ENCODE data around the gene SLC25A18. TPM values are rescaled to one million over a fixed set of nuclear protein-coding genes. Genes with fewer than 3 reads are reported as not detected.
A peak's percentile ranks its signal among the peaks of the same experiment; 100 is the strongest.

SLC25A18 gene
- total and polyA plus RNA-seq, 7 experiments from 2014 or later = 0.08 TPM; not detected in 6

DNA sequence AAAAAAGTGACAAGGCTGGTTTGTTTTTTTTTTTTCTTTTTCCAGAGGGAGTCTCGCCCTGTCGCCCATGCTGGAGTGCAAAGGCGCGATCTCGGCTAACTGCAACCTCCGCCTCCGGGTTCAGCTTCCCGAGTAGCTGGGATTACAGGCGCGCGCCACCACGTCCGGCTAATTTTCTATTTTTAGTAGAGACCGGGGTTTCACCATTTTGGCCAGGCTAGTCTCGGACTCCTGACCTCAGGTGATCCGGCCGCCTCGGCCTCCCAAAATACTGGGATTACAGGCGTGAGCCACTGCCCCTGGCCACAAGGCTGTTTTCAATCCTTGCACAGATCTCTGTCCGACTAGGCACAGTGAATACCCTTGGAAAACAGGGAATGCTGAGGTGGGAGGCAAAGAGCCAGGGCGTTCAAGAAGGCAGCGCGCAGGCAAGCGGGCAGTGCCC, 64.7 kb downstream of the SLC25A18 start:
- no peak for ATAC-seq
- H3K36me3 ChIP-seq (ENCODE audit: control insufficient read depth in 2 of 3, insufficient read depth in 3 of 3, low read length in 3 of 3) = peaks cover 0 to 21% (median 2%) of the 10 kb centered on the region in 3 experiments
- Mint-ChIP-seq H3K4me1 (peaks cover 7 to 46% (median 32%) of the 10 kb centered on the region in 7 donors), H3K4me3 (peak overlapping the region; percentile 89 to 99 (median 96)), H3K27me3 (no peaks in the 10 kb centered on the region), H3K9me3 (no peaks in the 10 kb centered on the region), H3K36me3 (peaks cover 0 to 5% (median 0%) of the 10 kb centered on the region in 5 donors), H3K27ac (peak overlapping the region; percentile 90 to 99 (median 97))
- intact Hi-C loops (cut with micrococcal nuclease) = loop anchor here (1.0 to 5.0 kb wide), 6 partner anchors 10 to 541 kb away; partner anchors contain the start of genes BCL2L13 (in 2 of the 2), HDHD5 (in 2 of the 2) and PEX26 (in 2 of the 2)
- H3K27ac ChIP-seq (ENCODE audit: low read depth, low read length) = peak overlapping the region; percentile 97
- ChIA-PET CTCF (no interaction called here), POLR2A (interaction anchor here (1.1 kb wide), 1 partner anchor 20 kb away, joined by 3 read pairs; no protein-coding TSS in a partner anchor)
- no peaks in the 10 kb centered on the region for H3K9me3 ChIP-seq (ENCODE audit: control insufficient read depth in 2 of 3, low read length in 3 of 3)
- peaks cover 13 to 14% of the 10 kb centered on the region in 2 donors for H3K4me1 ChIP-seq (ENCODE audit: control insufficient read depth in 2 of 2, insufficient read depth in 2 of 2, low read length in 2 of 2)
- peak overlapping the region; percentile 100 for H3K4me3 ChIP-seq (ENCODE audit: low read length)
- no peak for DNase-seq
- H3K27me3 ChIP-seq (ENCODE audit: control insufficient read depth in 2 of 2, insufficient read depth in 2 of 2, low read length in 2 of 2) = no peaks in the 10 kb centered on the region

DNA sequence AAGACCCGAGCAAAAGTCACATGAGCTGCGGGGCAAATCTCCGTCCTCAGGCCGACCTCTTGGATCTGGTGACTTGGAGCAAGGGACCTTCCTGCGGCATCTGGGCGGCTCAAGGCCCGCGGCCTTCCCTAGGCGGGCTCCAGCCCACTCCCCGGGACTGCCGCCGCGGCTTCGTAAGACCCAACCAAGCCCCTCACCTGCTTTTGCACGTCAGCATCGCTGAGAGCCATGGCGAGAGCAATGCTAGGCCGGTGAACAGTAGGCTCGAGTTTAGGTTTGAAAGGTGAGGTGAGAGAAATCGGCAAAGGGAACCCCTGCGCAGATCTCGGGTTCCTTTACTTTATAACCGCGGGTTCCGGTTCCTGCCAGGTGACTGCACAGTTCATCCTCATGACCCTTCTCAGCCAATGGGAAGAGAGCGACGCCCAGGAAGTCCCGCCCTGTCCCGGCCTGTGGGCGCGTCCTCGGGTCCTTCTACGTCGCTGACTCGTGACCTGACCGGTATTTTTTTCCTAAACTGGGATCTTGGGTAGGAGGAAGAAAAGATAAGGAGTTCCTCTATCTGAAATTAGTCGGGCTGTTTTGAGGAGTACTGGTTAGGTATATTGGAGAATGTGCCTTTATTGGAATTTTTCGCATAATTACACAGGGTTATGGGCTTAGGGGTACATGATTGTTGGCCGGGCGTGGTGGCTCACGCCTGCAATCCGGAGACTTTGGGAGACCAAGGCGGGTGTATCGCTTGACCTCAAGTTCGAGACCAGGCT, 65.3 kb downstream of the SLC25A18 start, which contains the start of gene ATP6V1E1:
TSS of gene ATP6V1E1 (minus strand) at position 344 of the 767 bp plus-strand sequence. CDS start at position 230, 114 bp downstream.
- H3K27me3 ChIP-seq (ENCODE audit: control insufficient read depth in 2 of 2, insufficient read depth in 2 of 2, low read length in 2 of 2) = no peaks in the 10 kb centered on the region
- Mint-ChIP-seq H3K27me3 (no peaks in the 10 kb centered on the region), H3K9me3 (no peaks in the 10 kb centered on the region), H3K36me3 (peaks cover 0 to 4% (median 0%) of the 10 kb centered on the region in 5 donors), H3K4me3 (peak within 1 kb of the TSS; percentile 89 to 99 (median 96)), H3K4me1 (peaks cover 7 to 39% (median 31%) of the 10 kb centered on the region in 7 donors), H3K27ac (peak within 1 kb of the TSS; percentile 90 to 99 (median 97))
- peak within 1 kb of the TSS; percentile 97 for H3K27ac ChIP-seq (ENCODE audit: low read depth, low read length)
- peaks cover 12 to 14% of the 10 kb centered on the region in 2 donors for H3K4me1 ChIP-seq (ENCODE audit: control insufficient read depth in 2 of 2, insufficient read depth in 2 of 2, low read length in 2 of 2)
- peak; percentile 82 to 96 (median 94) for DNase-seq
- H3K9me3 ChIP-seq (ENCODE audit: control insufficient read depth in 2 of 3, low read length in 3 of 3) = no peaks in the 10 kb centered on the region
- peaks cover 0 to 17% (median 0%) of the 10 kb centered on the region in 3 experiments for H3K36me3 ChIP-seq (ENCODE audit: control insufficient read depth in 2 of 3, insufficient read depth in 3 of 3, low read length in 3 of 3)
- intact Hi-C loops (cut with micrococcal nuclease) = loop anchor here (1.0 to 5.0 kb wide), 6 partner anchors 10 to 542 kb away; partner anchors contain the start of genes BCL2L13 (in 2 of the 2), HDHD5 (in 2 of the 2) and PEX26 (in 2 of the 2)
- CTCF ChIA-PET = no interaction called here
- ATAC-seq = peak; percentile 100
- POLR2A ChIA-PET = interaction anchor here (1.0 kb wide), 1 partner anchor 10 kb away, joined by 8 read pairs; the partner anchor contains the start of gene BCL2L13
- peak within 1 kb of the TSS; percentile 100 for H3K4me3 ChIP-seq (ENCODE audit: low read length)

DNA sequence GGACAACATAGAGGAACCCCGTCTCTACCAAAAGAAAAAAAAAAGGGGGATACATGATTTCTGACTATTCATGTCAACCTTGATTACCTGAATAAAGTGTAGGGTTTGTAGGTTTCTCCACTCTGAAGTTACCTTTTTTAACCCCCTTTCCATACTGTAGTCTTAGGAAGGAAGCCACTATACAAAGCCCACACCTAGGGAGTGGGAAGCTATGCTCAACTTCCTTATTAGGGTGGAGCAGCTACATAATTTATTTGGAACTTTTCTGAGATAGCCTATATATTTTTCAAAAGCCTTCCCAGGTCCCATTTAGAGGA, 65.8 kb downstream of the SLC25A18 start:
- CTCF ChIA-PET = no interaction called here
- POLR2A ChIA-PET = interaction anchor here (1.0 kb wide), 1 partner anchor 10 kb away, joined by 8 read pairs; the partner anchor contains the start of gene BCL2L13
- Mint-ChIP-seq H3K27me3 (no peaks in the 10 kb centered on the region), H3K4me3 (peak overlapping the region; percentile 89 to 99 (median 96)), H3K36me3 (no peaks in the 10 kb centered on the region), H3K4me1 (peaks cover 7 to 34% (median 26%) of the 10 kb centered on the region in 7 donors), H3K9me3 (no peaks in the 10 kb centered on the region), H3K27ac (peak overlapping the region; percentile 90 to 99 (median 97))
- ATAC-seq (no peak), DNase-seq (no peak)
- H3K9me3 ChIP-seq (ENCODE audit: control insufficient read depth in 2 of 3, low read length in 3 of 3) = no peaks in the 10 kb centered on the region
- intact Hi-C loops (cut with micrococcal nuclease) = loop anchor here (2.0 to 5.0 kb wide), 3 partner anchors 148 to 542 kb away; partner anchors contain the start of gene HDHD5 (in 1 of the 2)
- H3K36me3 ChIP-seq (ENCODE audit: control insufficient read depth in 2 of 3, insufficient read depth in 3 of 3, low read length in 3 of 3) = peaks cover 0 to 17% (median 0%) of the 10 kb centered on the region in 3 experiments
- peak overlapping the region; percentile 97 for H3K27ac ChIP-seq (ENCODE audit: low read depth, low read length)
- H3K4me3 ChIP-seq (ENCODE audit: low read length) = peak overlapping the region; percentile 100
- peaks cover 7 to 14% of the 10 kb centered on the region in 2 donors for H3K4me1 ChIP-seq (ENCODE audit: control insufficient read depth in 2 of 2, insufficient read depth in 2 of 2, low read length in 2 of 2)
- H3K27me3 ChIP-seq (ENCODE audit: control insufficient read depth in 2 of 2, insufficient read depth in 2 of 2, low read length in 2 of 2) = no peaks in the 10 kb centered on the region

GRCh38 chr22:17629641-17630040, 66.3 kb downstream of the SLC25A18 start:
- H3K36me3 Mint-ChIP-seq = no peaks in the 10 kb centered on the region
- intact Hi-C loops (cut with micrococcal nuclease) = loop anchor here (2.0 to 5.0 kb wide), 3 partner anchors 147 to 543 kb away; partner anchors contain the start of gene HDHD5 (in 1 of the 2)
- H3K27me3 Mint-ChIP-seq = no peaks in the 10 kb centered on the region
- Histone ChIP-seq H3K36me3 (ENCODE audit: control insufficient read depth in 2 of 3, insufficient read depth in 3 of 3, low read length in 3 of 3) (peaks cover 0 to 17% (median 0%) of the 10 kb centered on the region in 3 experiments), H3K4me3 (ENCODE audit: low read length) (no peak overlapping the region), H3K4me1 (ENCODE audit: control insufficient read depth in 2 of 2, insufficient read depth in 2 of 2, low read length in 2 of 2) (peaks cover 6 to 14% of the 10 kb centered on the region in 2 donors), H3K27me3 (ENCODE audit: control insufficient read depth in 2 of 2, insufficient read depth in 2 of 2, low read length in 2 of 2) (no peaks in the 10 kb centered on the region), H3K9me3 (ENCODE audit: control insufficient read depth in 2 of 3, low read length in 3 of 3) (no peaks in the 10 kb centered on the region), H3K27ac (ENCODE audit: low read depth, low read length) (peak overlapping the region; percentile 97)
- peak overlapping the region in 3 of 9 donors; percentile 6 to 93 (median 26) for H3K27ac Mint-ChIP-seq
- ATAC-seq = no peak
- POLR2A ChIA-PET = interaction anchor here (1.0 kb wide), 1 partner anchor 9 kb away, joined by 8 read pairs; the partner anchor contains the start of gene BCL2L13
- CTCF ChIA-PET = no interaction called here
- no peak for DNase-seq
- H3K4me3 Mint-ChIP-seq = peak overlapping the region in 8 of 10 donors; percentile 40 to 98 (median 92)
- no peaks in the 10 kb centered on the region for H3K9me3 Mint-ChIP-seq
- peaks cover 4 to 32% (median 24%) of the 10 kb centered on the region in 7 donors for H3K4me1 Mint-ChIP-seq

- ChIA-PET CTCF (no interaction called here), POLR2A (interaction anchor here (0.7 to 1.0 kb wide), 3 partner anchors 10 to 470 kb away, joined by 3 read pairs; no protein-coding TSS in a partner anchor)
- H3K4me1 Mint-ChIP-seq = peaks cover 0 to 19% (median 15%) of the 10 kb centered on the region in 7 donors
Observed at GRCh38 chr22:17631076-17631565, 67.8 kb downstream of the SLC25A18 start.

More at GRCh38 chr22:17631076-17631565, 67.8 kb downstream of the SLC25A18 start:
- DNase-seq (no peak), ATAC-seq (no peak)
- Histone ChIP-seq H3K27ac (ENCODE audit: low read depth, low read length) (no peak overlapping the region), H3K9me3 (ENCODE audit: control insufficient read depth in 2 of 3, low read length in 3 of 3) (no peaks in the 10 kb centered on the region), H3K27me3 (ENCODE audit: control insufficient read depth in 2 of 2, insufficient read depth in 2 of 2, low read length in 2 of 2) (no peaks in the 10 kb centered on the region), H3K4me1 (ENCODE audit: control insufficient read depth in 2 of 2, insufficient read depth in 2 of 2, low read length in 2 of 2) (peaks cover 6 to 14% of the 10 kb centered on the region in 2 donors), H3K36me3 (ENCODE audit: control insufficient read depth in 2 of 3, insufficient read depth in 3 of 3, low read length in 3 of 3) (peaks cover 0 to 10% (median 0%) of the 10 kb centered on the region in 3 experiments), H3K4me3 (ENCODE audit: low read length) (no peak overlapping the region)
- peak overlapping the region in 2 of 9 donors; percentile 24 to 81 for H3K27ac Mint-ChIP-seq
- intact Hi-C loops (cut with micrococcal nuclease) = no loop called here
- H3K36me3 Mint-ChIP-seq = no peaks in the 10 kb centered on the region
- H3K4me3 Mint-ChIP-seq = peak overlapping the region in 4 of 10 donors; percentile 11 to 64 (median 32)
- no peaks in the 10 kb centered on the region for H3K9me3 Mint-ChIP-seq
- no peaks in the 10 kb centered on the region for H3K27me3 Mint-ChIP-seq
